Sigmoid colon (tissue), 3 donors: Measurements from ENCODE around the gene DCAF8L2.

ENCODE experiments used
- CTCF ChIP-seq, 4 experiments: fragments of 450-650 bp in 3 of 4; fragments of 200-600 bp in 1 of 4; IDR thresholded peaks; one replicate each; pipeline ENCODE4 v1.5.1; 2016 to 2019; ENCODE audit warnings: antibody characterized with exemption in 4 of 4, mild to moderate bottlenecking in 3 of 4, moderate library complexity in 2 of 4
- POLR2A ChIP-seq, 2 donors: fragments of 450-650 bp; IDR thresholded peaks; one replicate each; pipeline ENCODE4 v1.6.1; 2016; ENCODE audit warnings: antibody characterized with exemption in 2 of 2, mild to moderate bottlenecking in 2 of 2, moderate library complexity in 2 of 2

GRCh38 chrX:27575565-27575964, 14.6 kb upstream of the DCAF8L2 start:
- no peak for TF ChIP-seq CTCF (IDR thresholded peaks at IDR 0.05)
- no peak for TF ChIP-seq POLR2A (IDR thresholded peaks at IDR 0.05)
